Ascending aorta (tissue), 2 donors: Measurements from ENCODE around the gene FRMD1. TPM values are rescaled to one million over a fixed set of nuclear protein-coding genes. Genes with fewer than 3 reads are reported as not detected.

Experiments used
- DNase-seq, 2 donors: peaks; one replicate each; pipeline ENCODE4 v3.0.0-alpha.2; 2019; ENCODE audit warnings: low spot score in 2 of 2
- H3K27ac ChIP-seq, 2 donors: fragments of 200-600 bp; sonication (generic); one replicate each; pipeline ENCODE4 v1.5.1; 2016 to 2017; ENCODE audit warnings: mild to moderate bottlenecking in 1 of 2
- H3K27me3 ChIP-seq: fragments of 200-600 bp; sonication (generic); one replicate; pipeline ENCODE4 v1.5.1; 2017
- H3K36me3 ChIP-seq, 2 donors: fragments of 200-600 bp; sonication (generic); one replicate each; pipeline ENCODE4 v1.5.1; 2016
- H3K4me1 ChIP-seq, 2 donors: fragments of 200-600 bp; sonication (generic); one replicate each; pipeline ENCODE4 v1.5.1; 2016 to 2017; ENCODE audit warnings: mild to moderate bottlenecking in 1 of 2
- H3K4me3 ChIP-seq, 2 donors: fragments of 200-600 bp; sonication (generic); one replicate each; pipeline ENCODE4 v1.5.1; 2016 to 2017; ENCODE audit warnings: mild to moderate bottlenecking in 1 of 2
- H3K9me3 ChIP-seq, 2 donors: fragments of 200-600 bp; sonication (generic); one replicate each; pipeline ENCODE4 v1.5.1; 2016
- intact Hi-C: fragments of 100-400 bp; cut with DNase I; formaldehyde crosslinking; loops from one replicate; pipeline ENCODE4 v1.15.1; 2023
- total RNA-seq: library from RNA; depleted of rRNA; stranded (reverse); fragments of >200 nt; gene quantifications from one replicate; pipeline ENCODE4 v1.1.0, GENCODE V29; 2016
- TF ChIP-seq, protein P1 (sequence below), 3 experiments: fragments of 200-600 bp in 2 of 3; fragments of 450-650 bp in 1 of 3; sonication (generic) in 2 of 3; IDR thresholded peaks; one replicate each; pipeline ENCODE4 v1.5.1; 2016 to 2019; ENCODE audit warnings: antibody characterized with exemption in 3 of 3, mild to moderate bottlenecking in 1 of 3, moderate library complexity in 1 of 3

FRMD1 gene
- total RNA-seq, 1 donor from 2014 or later, result not detected

DNA sequence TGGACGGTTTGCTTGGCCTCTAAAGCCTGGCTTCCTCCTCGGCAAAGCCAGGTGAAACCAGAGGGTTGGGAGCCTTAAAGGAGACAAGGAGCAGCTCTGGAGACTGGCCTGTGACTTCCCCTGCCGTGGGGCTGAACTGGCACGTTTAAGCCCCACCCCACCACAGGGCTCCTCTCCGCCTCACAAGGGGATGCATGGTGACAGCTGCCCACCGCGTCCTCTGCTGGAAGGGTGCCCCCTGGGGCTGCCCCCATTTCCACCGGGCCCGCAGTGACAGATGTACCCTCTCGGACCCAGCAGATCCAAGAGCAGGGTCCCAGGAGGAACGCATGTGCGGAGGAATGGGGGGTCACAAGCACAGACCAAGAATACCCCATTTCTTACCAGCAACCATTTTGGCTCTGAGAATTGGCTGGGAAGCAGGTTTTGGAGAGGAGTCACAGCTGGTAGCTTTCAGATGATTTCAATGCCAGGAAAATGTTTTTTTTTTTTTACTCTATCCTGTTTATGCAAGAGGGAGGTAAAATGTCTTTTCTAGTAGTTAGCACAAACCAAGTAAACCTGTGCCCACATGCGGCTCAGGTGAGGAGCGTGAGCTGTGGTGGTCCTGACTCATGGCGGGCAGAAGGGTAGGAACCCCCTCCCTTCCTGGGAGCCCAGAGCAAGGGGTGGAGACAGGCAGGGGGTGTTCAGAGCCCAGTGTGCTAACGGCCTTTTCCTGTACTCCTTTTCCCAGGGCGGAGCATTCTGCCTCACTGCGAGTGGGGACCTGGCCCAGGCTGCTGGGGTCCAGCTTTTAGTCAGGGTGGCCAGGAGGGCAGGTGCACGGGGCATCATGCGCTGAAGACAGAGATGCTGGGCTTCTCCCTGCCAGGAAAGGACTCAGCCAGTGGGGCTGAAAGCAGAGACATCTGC, 33.0 kb downstream of the FRMD1 start:
- no peaks in the 10 kb centered on the region for H3K27me3 ChIP-seq
- no peaks in the 10 kb centered on the region for H3K36me3 ChIP-seq
- intact Hi-C loops, result no loop called here
- H3K9me3 ChIP-seq, result peaks cover 0 to 2% of the 10 kb centered on the region in 2 donors
- TF ChIP-seq, protein P1, sequence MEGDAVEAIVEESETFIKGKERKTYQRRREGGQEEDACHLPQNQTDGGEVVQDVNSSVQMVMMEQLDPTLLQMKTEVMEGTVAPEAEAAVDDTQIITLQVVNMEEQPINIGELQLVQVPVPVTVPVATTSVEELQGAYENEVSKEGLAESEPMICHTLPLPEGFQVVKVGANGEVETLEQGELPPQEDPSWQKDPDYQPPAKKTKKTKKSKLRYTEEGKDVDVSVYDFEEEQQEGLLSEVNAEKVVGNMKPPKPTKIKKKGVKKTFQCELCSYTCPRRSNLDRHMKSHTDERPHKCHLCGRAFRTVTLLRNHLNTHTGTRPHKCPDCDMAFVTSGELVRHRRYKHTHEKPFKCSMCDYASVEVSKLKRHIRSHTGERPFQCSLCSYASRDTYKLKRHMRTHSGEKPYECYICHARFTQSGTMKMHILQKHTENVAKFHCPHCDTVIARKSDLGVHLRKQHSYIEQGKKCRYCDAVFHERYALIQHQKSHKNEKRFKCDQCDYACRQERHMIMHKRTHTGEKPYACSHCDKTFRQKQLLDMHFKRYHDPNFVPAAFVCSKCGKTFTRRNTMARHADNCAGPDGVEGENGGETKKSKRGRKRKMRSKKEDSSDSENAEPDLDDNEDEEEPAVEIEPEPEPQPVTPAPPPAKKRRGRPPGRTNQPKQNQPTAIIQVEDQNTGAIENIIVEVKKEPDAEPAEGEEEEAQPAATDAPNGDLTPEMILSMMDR (IDR thresholded peaks at IDR 0.05), result no peak
- H3K4me1 ChIP-seq, result no peaks in the 10 kb centered on the region
- DNase-seq, result no peak
- H3K4me3 ChIP-seq, result no peak overlapping the region
- no peak overlapping the region for H3K27ac ChIP-seq

DNA sequence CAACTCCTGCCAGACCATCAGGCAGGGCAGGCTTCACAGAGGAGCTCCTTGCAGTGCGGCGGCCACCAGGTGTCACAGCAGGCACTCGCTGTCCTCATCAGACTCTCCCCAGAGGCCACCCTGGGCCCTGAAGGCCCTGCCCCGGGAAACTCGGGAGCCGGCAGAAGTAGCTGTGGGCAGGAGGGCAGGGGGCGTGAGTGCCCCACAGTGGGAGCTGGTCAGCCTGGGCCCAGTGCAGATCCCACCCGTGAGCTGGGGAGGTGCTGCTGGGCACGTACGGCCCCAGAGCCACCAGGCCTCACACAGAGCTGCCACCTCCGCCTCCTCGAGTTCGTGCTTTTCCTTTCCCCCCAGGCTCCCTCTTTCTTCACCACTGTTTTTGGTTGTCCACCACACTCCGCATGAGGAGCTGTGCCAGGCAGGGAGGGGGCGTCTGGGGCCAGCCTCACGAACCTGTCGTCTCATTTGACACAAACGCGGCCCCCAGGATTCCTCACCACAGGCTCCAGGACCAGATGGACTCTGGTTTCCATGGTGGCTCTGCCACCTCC, 33.8 kb downstream of the FRMD1 start:
- Histone ChIP-seq H3K4me1 (no peaks in the 10 kb centered on the region), H3K36me3 (no peaks in the 10 kb centered on the region), H3K9me3 (peaks cover 0 to 9% of the 10 kb centered on the region in 2 donors), H3K4me3 (no peak overlapping the region), H3K27me3 (no peaks in the 10 kb centered on the region), H3K27ac (no peak overlapping the region)
- intact Hi-C loops, result no loop called here
- DNase-seq, result no peak
- TF ChIP-seq, protein P1 (IDR thresholded peaks at IDR 0.05), result no peak

DNA sequence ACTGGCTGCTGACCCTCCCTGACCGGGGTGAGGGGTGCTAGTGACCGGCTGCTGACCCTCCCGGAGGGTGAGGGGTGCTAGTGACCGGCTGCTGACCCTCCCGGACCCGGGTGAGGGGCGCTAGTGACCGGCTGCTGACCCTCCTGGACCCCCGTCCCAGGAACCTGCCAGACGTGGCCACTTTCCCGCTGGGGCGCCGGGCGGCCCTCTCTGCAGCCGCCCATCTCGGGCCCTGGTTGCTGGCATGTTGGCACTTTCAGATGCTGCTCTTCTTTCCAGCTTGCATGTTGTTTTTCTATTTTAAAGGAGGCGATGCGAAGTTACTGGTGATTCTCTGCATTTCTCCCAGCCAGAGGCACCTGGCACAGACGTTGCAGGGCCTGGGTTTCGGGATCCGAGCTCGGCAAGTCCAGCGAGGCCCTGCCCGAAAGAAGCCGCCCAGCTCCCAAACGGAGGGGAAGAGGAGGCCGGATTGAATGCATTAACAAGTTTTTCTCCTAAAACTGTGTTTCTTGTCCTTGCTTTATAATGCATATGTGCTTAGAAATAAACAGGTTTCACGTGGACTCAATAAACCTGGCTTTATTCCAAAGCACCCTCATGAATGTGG, 34.4 kb downstream of the FRMD1 start:
- Histone ChIP-seq H3K27me3 (no peaks in the 10 kb centered on the region), H3K27ac (no peak overlapping the region), H3K9me3 (peaks cover under 1 to 14% of the 10 kb centered on the region in 2 donors), H3K4me3 (no peak overlapping the region), H3K4me1 (no peaks in the 10 kb centered on the region), H3K36me3 (no peaks in the 10 kb centered on the region)
- no peak for DNase-seq
- TF ChIP-seq, protein P1 (IDR thresholded peaks at IDR 0.05), result no peak
- intact Hi-C loops, result no loop called here

DNA sequence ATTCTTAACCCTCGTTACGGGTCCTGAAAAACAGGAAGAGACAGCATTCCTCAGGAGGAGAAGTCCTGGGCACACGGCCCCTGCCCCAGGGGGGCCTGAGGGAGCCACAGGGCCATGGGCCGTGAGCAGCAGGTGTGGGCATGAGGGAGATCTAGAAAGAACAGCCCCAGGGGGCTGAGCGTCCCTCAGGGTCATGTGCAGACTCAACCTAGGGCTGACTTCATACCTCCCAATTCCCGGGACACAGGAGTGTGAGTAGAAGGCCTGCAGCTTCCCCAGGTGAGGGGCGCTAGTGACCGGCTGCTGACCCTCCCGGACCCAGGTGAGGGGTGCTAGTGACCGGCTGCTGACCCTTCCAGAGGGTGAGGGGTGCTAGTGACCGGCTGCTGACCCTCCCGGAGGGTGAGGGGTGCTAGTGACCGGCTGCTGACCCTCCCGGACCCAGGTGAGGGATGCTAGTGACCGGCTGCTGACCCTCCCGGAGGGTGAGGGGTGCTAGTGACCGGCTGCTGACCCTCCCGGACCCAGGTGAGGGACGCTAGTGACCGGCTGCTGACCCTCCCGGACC, 35.1 kb downstream of the FRMD1 start:
- TF ChIP-seq, protein P1 (IDR thresholded peaks at IDR 0.05), result no peak
- no peak for DNase-seq
- no peaks in the 10 kb centered on the region for H3K27me3 ChIP-seq
- intact Hi-C loops, result no loop called here
- no peak overlapping the region for H3K27ac ChIP-seq
- no peak overlapping the region for H3K4me3 ChIP-seq
- H3K9me3 ChIP-seq, result peaks cover 5 to 19% of the 10 kb centered on the region in 2 donors
- H3K4me1 ChIP-seq, result no peaks in the 10 kb centered on the region
- no peaks in the 10 kb centered on the region for H3K36me3 ChIP-seq

DNA sequence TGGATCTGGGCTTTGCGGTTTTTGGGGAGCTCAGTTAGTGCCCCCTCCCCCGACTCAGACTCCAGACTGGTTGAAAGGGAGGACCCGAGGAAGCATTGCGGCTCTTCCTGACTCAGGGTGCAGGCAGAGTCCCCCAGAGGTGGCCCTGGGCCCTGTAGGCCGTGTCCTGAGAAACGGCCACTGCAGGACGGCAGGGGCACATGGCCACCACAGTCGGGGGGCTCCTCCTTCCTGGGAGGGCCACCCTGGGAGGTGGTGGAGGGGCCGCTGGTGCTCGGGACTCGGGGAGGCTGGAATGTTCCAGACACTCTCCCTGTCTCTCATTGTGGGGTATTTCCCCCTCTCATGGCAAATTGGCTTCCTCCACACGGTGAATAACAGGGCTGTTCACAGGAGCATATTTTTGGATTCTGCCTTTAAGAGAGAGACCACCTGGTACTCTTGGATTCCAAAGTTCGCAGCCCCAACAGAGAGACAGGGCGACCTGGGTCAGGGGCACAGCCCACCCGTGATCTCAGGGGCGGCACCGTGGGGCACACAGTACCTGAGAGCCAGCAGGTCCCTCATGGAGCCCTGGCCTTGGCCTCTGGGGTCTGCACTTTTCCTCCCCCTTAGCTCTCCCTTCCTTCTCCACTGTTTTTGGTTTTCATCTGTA, 35.7 kb downstream of the FRMD1 start:
- Histone ChIP-seq H3K27ac (no peak overlapping the region), H3K4me3 (no peak overlapping the region), H3K4me1 (no peaks in the 10 kb centered on the region), H3K36me3 (no peaks in the 10 kb centered on the region), H3K27me3 (no peaks in the 10 kb centered on the region), H3K9me3 (peaks cover 5 to 19% of the 10 kb centered on the region in 2 donors)
- intact Hi-C loops, result no loop called here
- TF ChIP-seq, protein P1 (IDR thresholded peaks at IDR 0.05), result no peak
- DNase-seq, result no peak
